HG03460 (cell line): ENCODE measurements around the gene FBXL17.

Source experiments
- ATAC-seq: cut with Tn5 transposase; IDR thresholded peaks from one replicate; pipeline ENCODE4 v1.9.1; 2021; ENCODE audit not compliant: unreplicated experiment

FBXL17 gene

DNA sequence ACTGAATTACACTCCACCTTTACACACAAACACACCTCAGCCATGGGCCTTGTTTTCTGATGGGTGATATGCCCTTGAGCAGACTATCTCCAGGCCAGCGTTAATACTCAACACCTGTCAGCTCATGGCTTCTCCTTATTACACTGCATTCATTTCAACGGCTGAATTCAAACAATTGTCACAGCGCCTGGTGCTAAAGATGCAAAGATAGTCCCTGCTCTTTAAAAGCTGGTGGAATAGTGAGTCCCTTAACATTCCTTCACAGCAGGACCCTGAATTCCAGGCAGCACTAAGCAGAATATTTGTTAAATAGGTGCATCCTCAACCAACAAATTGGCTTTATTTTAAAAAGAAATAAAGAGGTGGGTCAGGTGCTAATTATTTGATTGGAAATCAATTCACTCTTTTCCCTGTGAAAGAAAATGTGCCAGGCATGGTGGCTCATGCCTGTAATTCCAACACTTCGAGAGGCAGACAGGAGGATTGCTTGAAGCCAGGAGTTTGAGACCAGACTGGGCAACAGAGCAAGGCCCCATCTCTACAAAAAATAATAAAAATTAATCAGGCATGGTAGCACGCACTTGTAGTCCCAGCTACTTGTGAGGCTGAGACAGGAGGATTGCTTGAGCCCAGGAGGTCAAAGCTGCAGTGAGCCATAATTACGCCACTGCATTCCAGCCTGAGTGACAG, 555.4 kb downstream of the FBXL17 start:
- ATAC-seq = no peak

- no peak for ATAC-seq
These were observed 557.1 kb downstream of the FBXL17 start for GRCh38 chr5:107824821-107825220.

- ATAC-seq = no peak
These were observed 560.6 kb downstream of the FBXL17 start for GRCh38 chr5:107821288-107821687.

GRCh38 chr5:107820429-107820828, 561.5 kb downstream of the FBXL17 start:
- no peak for ATAC-seq

DNA sequence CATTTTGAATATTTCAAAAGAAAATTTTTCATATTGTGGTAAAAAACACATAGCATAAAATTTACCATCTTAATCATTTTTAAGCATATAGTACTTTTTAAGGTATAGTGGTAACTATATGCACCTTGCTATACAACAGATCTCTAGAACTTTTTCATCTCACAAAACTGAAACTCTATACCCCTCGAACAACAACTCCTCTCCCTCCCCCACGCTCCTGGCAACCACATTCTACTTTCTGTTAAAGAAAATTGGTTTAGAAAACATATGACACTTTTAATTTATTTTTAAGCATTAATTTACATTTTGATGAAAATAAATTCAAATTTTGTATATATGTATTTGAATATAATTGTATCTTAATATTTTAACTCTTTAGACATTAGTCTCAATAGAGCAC, 563.9 kb downstream of the FBXL17 start:
- no peak for ATAC-seq

GRCh38 chr5:107817436-107817835, 564.5 kb downstream of the FBXL17 start:
- ATAC-seq = no peak

DNA sequence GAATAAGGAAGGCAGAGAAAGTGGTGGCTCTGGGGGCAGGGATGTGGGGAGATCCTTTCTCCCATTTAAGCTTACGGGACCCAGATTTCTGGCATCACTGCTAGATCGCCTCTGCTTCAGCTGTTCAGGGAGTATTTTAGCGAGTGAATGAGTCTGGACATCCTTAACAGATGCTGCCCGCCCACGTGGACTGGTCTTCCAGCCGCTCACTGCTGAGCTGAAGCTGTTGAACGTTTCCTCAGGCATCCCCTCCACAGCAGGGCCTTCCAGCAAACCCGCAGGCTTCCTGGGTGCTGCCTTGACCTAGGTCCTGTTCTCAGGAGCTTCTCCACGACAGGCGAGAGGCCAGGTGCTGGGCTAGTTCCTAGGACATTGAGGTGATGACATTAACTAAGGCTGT, 566.8 kb downstream of the FBXL17 start:
- no peak for ATAC-seq

GRCh38 chr5:107814183-107814827, 567.6 kb downstream of the FBXL17 start:
- no peak for ATAC-seq

DNA sequence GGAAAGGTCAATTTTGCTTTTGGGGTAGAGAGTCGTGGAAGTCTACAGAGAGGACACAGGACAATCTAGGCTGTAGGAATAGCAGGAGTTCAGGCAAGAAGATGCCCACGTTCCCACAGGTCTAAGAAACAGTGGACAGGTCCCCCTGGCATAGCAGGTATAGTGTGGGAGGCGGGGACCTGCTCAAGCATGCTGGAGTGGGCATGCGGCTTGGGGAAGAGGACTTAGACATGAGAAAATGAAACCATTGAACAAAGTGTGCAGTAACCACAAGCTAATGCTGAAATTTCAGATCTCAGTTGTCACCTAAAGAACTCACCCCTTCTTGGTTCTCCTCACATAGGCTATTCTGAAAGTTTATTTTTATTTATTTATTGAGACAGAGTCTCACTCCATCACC, 568.3 kb downstream of the FBXL17 start:
- ATAC-seq = peak; percentile 70

- peak; percentile 68 for ATAC-seq
These were observed 569.2 kb downstream of the FBXL17 start for GRCh38 chr5:107812570-107813141.

- ATAC-seq = no peak
These were observed 572.5 kb downstream of the FBXL17 start for GRCh38 chr5:107809201-107810034.
